Esophagus squamous epithelium (tissue), 5 donors: ENCODE data around the gene GGNBP2. TPM values are rescaled to one million over a fixed set of nuclear protein-coding genes. Genes with fewer than 3 reads are reported as not detected.

Experiments
- DNase-seq: peaks from one replicate; lab custom pipeline; 2025; lab: John Stamatoyannopoulos, UW
- H3K27ac ChIP-seq, 4 donors: fragments of 200-600 bp; sonication (generic); one replicate each; pipeline ENCODE4 v1.5.1; 2016 to 2019; ENCODE audit warnings: mild to moderate bottlenecking in 1 of 4
- H3K27me3 ChIP-seq, 4 donors: fragments of 200-600 bp; sonication (generic); 1 replicate in 3 of 4; 2 replicates in 1 of 4; pipeline versions ENCODE4 v1.5.1 to v1.6.0; 2017 to 2021; ENCODE audit warnings: antibody characterized with exemption in 1 of 4
- H3K36me3 ChIP-seq, 3 donors: fragments of 200-600 bp; sonication (generic); one replicate each; pipeline ENCODE4 v1.5.1; 2016 to 2019
- H3K4me1 ChIP-seq, 3 donors: fragments of 200-600 bp; sonication (generic); one replicate each; pipeline ENCODE4 v1.5.1; 2017 to 2019
- H3K4me3 ChIP-seq, 4 donors: fragments of 200-600 bp; sonication (generic); 1 replicate in 3 of 4; 2 replicates in 1 of 4; pipeline ENCODE4 v1.5.1; 2016 to 2019; ENCODE audit warnings: mild to moderate bottlenecking in 2 of 4, moderate library complexity in 1 of 4
- H3K9me3 ChIP-seq, 3 donors: fragments of 200-600 bp; sonication (generic); one replicate each; pipeline ENCODE4 v1.5.1; 2016 to 2019
- POLR2A ChIP-seq, 4 donors: fragments of 450-650 bp; IDR thresholded peaks; one replicate each; pipeline ENCODE4 v1.6.1; 2017; ENCODE audit warnings: antibody characterized with exemption in 4 of 4, mild to moderate bottlenecking in 4 of 4, moderate library complexity in 3 of 4
- WGBS, 2 donors: methylation state at CpG; one replicate each; pipeline ENCODE4 v1.1.5; 2018; 5-methylcytosine and 5-hydroxymethylcytosine counted together
- intact Hi-C: fragments of 100-400 bp; cut with DNase I; formaldehyde crosslinking; loops from one replicate; pipeline ENCODE4 v1.15.0; 2022
- total RNA-seq, 4 donors: library from RNA; depleted of rRNA; stranded (reverse); fragments of >200 nt; gene quantifications; one replicate each; pipeline ENCODE4 v1.1.0, GENCODE V29; 2016
- TF ChIP-seq, protein P1 (sequence below), 6 experiments: fragments of 450-650 bp in 4 of 6; fragments of 200-600 bp in 2 of 6; sonication (generic) in 2 of 6; IDR thresholded peaks; one replicate each; pipeline ENCODE4 v1.5.1; 2016 to 2019; ENCODE audit warnings: antibody characterized with exemption in 6 of 6, mild to moderate bottlenecking in 4 of 6, moderate library complexity in 4 of 6
- donor health status: DM: yes; HTN: yes; CAD: no.

Gene GGNBP2
- total RNA-seq, 4 donors from 2014 or later = 32.8 to 59.3 (median 46.3) TPM

DNA sequence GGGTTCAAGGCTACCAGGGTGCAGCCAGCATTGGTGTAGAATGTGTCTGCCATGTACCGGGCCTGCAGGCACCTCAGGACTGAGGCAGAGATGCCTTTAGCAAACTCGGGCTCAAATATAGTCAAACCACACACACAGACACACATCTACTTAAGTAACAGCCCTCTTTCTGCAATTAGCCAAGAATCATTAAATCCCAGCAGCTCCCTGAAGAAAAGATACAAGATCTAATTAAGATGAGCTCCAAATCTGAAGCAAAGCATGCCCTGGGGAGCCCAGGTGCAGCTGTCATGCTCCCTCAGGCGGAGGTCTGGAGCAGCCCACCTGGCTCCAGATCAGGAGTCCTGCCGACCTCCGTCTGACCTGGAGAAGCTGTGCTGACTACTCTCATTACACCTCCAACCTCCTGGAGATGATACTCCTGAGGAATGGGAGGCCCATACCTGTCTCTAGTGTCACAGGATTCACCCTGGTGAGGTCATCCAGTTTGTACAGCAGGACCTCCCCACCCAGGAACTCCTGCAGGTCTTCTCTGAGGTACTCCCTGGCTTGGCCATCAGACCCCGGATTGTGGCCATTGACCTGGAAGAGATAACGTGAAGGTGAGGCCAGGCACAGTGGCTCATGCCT, 17.0 kb upstream of the GGNBP2 start:
- intact Hi-C loops = no loop called here
- H3K36me3 ChIP-seq = peaks cover 11 to 100% (median 18%) of the 10 kb centered on the region in 3 donors
- no peaks in the 10 kb centered on the region for H3K27me3 ChIP-seq
- 80 to 96% methylated on average over 1 to 6 of the region's 7 CpGs for WGBS, 2 donors
- H3K9me3 ChIP-seq = no peaks in the 10 kb centered on the region
- peaks cover 2 to 12% (median 5%) of the 10 kb centered on the region in 3 donors for H3K4me1 ChIP-seq
- DNase-seq = no peak
- H3K4me3 ChIP-seq = no peak overlapping the region
- TF ChIP-seq POLR2A (IDR thresholded peaks at IDR 0.05) = no peak
- TF ChIP-seq, protein P1, sequence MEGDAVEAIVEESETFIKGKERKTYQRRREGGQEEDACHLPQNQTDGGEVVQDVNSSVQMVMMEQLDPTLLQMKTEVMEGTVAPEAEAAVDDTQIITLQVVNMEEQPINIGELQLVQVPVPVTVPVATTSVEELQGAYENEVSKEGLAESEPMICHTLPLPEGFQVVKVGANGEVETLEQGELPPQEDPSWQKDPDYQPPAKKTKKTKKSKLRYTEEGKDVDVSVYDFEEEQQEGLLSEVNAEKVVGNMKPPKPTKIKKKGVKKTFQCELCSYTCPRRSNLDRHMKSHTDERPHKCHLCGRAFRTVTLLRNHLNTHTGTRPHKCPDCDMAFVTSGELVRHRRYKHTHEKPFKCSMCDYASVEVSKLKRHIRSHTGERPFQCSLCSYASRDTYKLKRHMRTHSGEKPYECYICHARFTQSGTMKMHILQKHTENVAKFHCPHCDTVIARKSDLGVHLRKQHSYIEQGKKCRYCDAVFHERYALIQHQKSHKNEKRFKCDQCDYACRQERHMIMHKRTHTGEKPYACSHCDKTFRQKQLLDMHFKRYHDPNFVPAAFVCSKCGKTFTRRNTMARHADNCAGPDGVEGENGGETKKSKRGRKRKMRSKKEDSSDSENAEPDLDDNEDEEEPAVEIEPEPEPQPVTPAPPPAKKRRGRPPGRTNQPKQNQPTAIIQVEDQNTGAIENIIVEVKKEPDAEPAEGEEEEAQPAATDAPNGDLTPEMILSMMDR (IDR thresholded peaks at IDR 0.05) = no peak
- no peak overlapping the region for H3K27ac ChIP-seq

GRCh38 chr17:36529121-36529520, 15.6 kb upstream of the GGNBP2 start:
- Histone ChIP-seq H3K4me3 (no peak overlapping the region), H3K27me3 (no peaks in the 10 kb centered on the region), H3K4me1 (peaks cover 12 to 26% (median 12%) of the 10 kb centered on the region in 3 donors), H3K27ac (no peak overlapping the region), H3K36me3 (peaks cover 11 to 95% (median 18%) of the 10 kb centered on the region in 3 donors), H3K9me3 (no peaks in the 10 kb centered on the region)
- no peak for DNase-seq
- intact Hi-C loops = no loop called here
- TF ChIP-seq POLR2A (IDR thresholded peaks at IDR 0.05) = no peak
- TF ChIP-seq, protein P1 (IDR thresholded peaks at IDR 0.05) = no peak

DNA sequence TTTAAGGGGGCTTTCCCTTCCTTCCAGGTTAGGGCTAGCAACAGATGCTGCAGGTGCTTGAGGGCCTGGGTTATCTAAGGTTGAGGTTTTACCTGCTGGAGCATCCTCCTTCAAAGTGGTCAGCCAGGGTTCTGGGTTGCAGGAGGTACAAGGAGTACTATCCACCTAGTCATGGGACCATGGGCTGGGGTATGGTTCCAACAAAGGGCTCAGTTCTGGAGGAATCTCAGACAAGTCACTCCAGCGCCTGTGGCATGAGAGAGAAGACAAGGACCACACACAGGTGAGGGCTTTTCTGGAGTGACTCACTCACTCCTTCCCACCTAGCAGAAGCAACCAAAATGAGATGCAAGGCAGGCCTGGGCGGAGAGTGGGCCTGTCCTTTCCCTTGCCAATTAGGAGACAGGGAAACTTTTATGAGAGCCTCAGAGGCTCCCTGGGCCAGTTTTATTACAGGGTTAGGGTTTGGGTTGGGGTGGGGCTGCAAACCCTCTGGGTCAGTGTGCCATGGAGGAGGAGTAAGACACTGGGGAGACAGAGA, 12.2 kb upstream of the GGNBP2 start:
- Histone ChIP-seq H3K27me3 (no peaks in the 10 kb centered on the region), H3K36me3 (peaks cover 0 to 68% (median 6%) of the 10 kb centered on the region in 3 donors), H3K27ac (peak overlapping the region; percentile 97 to 100 (median 98)), H3K9me3 (no peaks in the 10 kb centered on the region), H3K4me3 (no peak overlapping the region), H3K4me1 (peaks cover 12 to 36% (median 12%) of the 10 kb centered on the region in 3 donors)
- TF ChIP-seq, protein P1 (IDR thresholded peaks at IDR 0.05) = no peak
- TF ChIP-seq POLR2A (IDR thresholded peaks at IDR 0.05) = no peak
- 14 to 80% methylated on average over 1 of the region's 2 CpGs for WGBS, 2 donors
- intact Hi-C loops = loop anchor here (5.0 kb wide), 1 partner anchor 45 kb away; the partner anchor contains the start of gene ZNHIT3
- no peak for DNase-seq

GRCh38 chr17:36533935-36534839, 10.5 kb upstream of the GGNBP2 start:
- Histone ChIP-seq H3K27me3 (no peaks in the 10 kb centered on the region), H3K4me1 (peaks cover 12 to 36% (median 12%) of the 10 kb centered on the region in 3 donors), H3K27ac (peak overlapping the region; percentile 97 to 100 (median 98)), H3K36me3 (peaks cover 0 to 68% (median 4%) of the 10 kb centered on the region in 3 donors), H3K4me3 (peak overlapping the region; percentile 82 to 94 (median 94)), H3K9me3 (no peaks in the 10 kb centered on the region)
- TF ChIP-seq, protein P1 (IDR thresholded peaks at IDR 0.05) = peak; percentile 14 to 60 (median 39)
- TF ChIP-seq POLR2A (IDR thresholded peaks at IDR 0.05) = peak in 3 of 4 donors; percentile 29 to 50 (median 39)
- WGBS, 2 donors = 10 to 11% methylated on average over 24 to 27 of the region's 48 CpGs
- intact Hi-C loops = loop anchor here (5.0 kb wide), 1 partner anchor 47 kb away; the partner anchor contains the start of gene ZNHIT3
- DNase-seq = no peak
